Epithelial cell of esophagus (primary cell): Measurements from ENCODE around the gene IL16.

Experiments used
- DNase-seq: peaks from one replicate; pipeline ENCODE4 v3.0.0; 2010; ENCODE audit warnings: low read depth
- H3K4me3 ChIP-seq: 2 replicates; pipeline ENCODE4 v1.5.1; 2011; ENCODE audit warnings: mild to moderate bottlenecking, low read length, control low read depth
- TF ChIP-seq, protein P1 (sequence below): IDR thresholded peaks from 2 replicates; pipeline ENCODE4 v1.5.1; 2011; ENCODE audit warnings: low read depth, mild to moderate bottlenecking, low read length, control low read depth, inconsistent platforms; ENCODE audit not compliant: insufficient read depth; ENCODE audit errors: missing control alignments

The IL16 gene

GRCh38 chr15:81291916-81292522 is 95.3 kb downstream of the IL16 start:
- no peak for DNase-seq
- H3K4me3 ChIP-seq = no peak overlapping the region
- TF ChIP-seq, protein P1, sequence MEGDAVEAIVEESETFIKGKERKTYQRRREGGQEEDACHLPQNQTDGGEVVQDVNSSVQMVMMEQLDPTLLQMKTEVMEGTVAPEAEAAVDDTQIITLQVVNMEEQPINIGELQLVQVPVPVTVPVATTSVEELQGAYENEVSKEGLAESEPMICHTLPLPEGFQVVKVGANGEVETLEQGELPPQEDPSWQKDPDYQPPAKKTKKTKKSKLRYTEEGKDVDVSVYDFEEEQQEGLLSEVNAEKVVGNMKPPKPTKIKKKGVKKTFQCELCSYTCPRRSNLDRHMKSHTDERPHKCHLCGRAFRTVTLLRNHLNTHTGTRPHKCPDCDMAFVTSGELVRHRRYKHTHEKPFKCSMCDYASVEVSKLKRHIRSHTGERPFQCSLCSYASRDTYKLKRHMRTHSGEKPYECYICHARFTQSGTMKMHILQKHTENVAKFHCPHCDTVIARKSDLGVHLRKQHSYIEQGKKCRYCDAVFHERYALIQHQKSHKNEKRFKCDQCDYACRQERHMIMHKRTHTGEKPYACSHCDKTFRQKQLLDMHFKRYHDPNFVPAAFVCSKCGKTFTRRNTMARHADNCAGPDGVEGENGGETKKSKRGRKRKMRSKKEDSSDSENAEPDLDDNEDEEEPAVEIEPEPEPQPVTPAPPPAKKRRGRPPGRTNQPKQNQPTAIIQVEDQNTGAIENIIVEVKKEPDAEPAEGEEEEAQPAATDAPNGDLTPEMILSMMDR = no peak

DNA sequence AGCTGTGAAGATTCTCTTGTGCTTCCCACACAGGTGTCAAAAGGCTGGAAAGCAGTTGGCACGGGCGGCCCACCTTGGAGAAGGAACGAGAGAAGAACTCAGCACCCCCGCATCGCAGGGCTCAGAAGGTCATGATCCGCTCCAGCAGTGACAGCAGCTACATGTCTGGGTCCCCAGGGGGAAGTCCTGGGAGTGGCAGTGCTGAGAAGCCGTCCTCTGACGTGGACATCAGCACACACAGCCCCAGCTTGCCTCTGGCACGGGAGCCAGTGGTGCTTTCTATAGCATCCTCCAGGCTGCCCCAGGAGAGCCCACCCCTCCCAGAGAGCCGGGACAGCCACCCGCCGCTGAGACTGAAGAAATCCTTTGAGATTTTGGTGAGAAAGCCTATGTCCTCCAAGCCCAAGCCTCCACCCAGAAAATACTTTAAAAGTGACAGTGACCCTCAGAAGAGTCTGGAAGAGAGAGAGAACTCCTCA is 95.9 kb downstream of the IL16 start:
- H3K4me3 ChIP-seq = no peak overlapping the region
- DNase-seq = no peak
- TF ChIP-seq, protein P1 = no peak

- DNase-seq = no peak
- H3K4me3 ChIP-seq = no peak overlapping the region
- TF ChIP-seq, protein P1 = peak; percentile 4
Measured at GRCh38 chr15:81293728-81294515, 97.2 kb downstream of the IL16 start.

- DNase-seq = no peak
- H3K4me3 ChIP-seq = no peak overlapping the region
- TF ChIP-seq, protein P1 = no peak
Measured at GRCh38 chr15:81294516-81294880, 97.8 kb downstream of the IL16 start.

DNA sequence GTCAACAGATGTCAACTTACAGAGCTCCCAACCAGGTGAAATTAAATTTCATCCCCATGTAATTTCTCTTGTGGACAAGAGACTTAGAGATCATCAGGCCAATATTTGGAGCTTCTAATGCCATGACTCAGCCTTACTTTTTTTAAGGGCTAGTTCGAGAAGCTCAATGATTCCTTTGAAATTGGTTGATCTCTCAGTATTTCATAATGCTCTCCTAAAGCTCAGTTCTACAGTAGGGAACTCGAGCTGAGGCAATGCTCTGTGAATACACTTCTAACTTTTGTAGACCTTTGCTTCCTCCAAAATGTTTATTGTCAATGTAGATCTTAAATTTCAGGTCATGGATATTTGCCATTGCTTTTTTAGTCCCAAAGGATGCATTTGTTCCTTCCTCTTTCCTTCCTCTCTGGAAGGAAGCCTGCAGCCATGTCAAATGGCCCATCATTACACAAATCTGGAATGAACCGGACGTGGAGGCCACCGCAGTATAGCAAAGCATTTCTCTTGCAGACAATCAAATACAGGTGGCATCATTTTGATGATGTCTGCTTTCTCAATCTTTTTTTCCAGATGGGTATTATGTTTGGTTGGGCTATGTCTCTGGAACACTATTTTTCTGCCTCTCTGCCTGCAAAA is 98.9 kb downstream of the IL16 start:
- DNase-seq = no peak
- H3K4me3 ChIP-seq = no peak overlapping the region
- TF ChIP-seq, protein P1 = no peak

- TF ChIP-seq, protein P1 = no peak
- no peak overlapping the region for H3K4me3 ChIP-seq
- no peak for DNase-seq
Measured at GRCh38 chr15:81296186-81296585, 99.5 kb downstream of the IL16 start.
